Raji (cell line): ENCODE data around the gene U2AF2.

ENCODE experiments used
- POLR2A ChIP-seq: IDR thresholded peaks from 2 replicates; pipeline ENCODE4 v1.6.1; 2011; ENCODE audit warnings: low read depth, low read length, control low read depth; ENCODE audit not compliant: insufficient read depth

The U2AF2 gene

GRCh38 chr19:55704494-55705245, 49.8 kb downstream of the U2AF2 start:
- TF ChIP-seq POLR2A, result no peak

- TF ChIP-seq POLR2A, result no peak
Measured at GRCh38 chr19:55705972-55706371, 51.1 kb downstream of the U2AF2 start.

GRCh38 chr19:55711719-55712118, 56.9 kb downstream of the U2AF2 start:
- no peak for TF ChIP-seq POLR2A

- no peak for TF ChIP-seq POLR2A
Measured at GRCh38 chr19:55712804-55713631, 58.2 kb downstream of the U2AF2 start.

GRCh38 chr19:55716531-55716930, 61.7 kb downstream of the U2AF2 start:
- TF ChIP-seq POLR2A, result no peak

GRCh38 chr19:55717251-55717650, 62.4 kb downstream of the U2AF2 start:
- no peak for TF ChIP-seq POLR2A

- TF ChIP-seq POLR2A, result no peak
Measured at GRCh38 chr19:55720214-55720746, 65.4 kb downstream of the U2AF2 start.

GRCh38 chr19:55720801-55721200, 66.0 kb downstream of the U2AF2 start:
- TF ChIP-seq POLR2A, result no peak

GRCh38 chr19:55723491-55723890, 68.7 kb downstream of the U2AF2 start:
- TF ChIP-seq POLR2A, result no peak
